Mesodermal cell (in vitro differentiated cells): ENCODE results near the gene EFNA3.

ENCODE experiments used
- H3K27ac ChIP-seq: 2 replicates; pipeline ENCODE4 v1.7.0; 2013; ENCODE audit warnings: mild to moderate bottlenecking, low read depth, low read length, moderate library complexity; ENCODE audit not compliant: severe bottlenecking
- H3K36me3 ChIP-seq: 2 replicates; pipeline ENCODE4 v1.7.1; 2013; ENCODE audit warnings: mild to moderate bottlenecking, low read length, moderate library complexity; ENCODE audit not compliant: control insufficient read depth, insufficient read depth
- H3K4me1 ChIP-seq: one replicate; pipeline ENCODE4 v1.7.1; 2013; ENCODE audit warnings: mild to moderate bottlenecking, low read length; ENCODE audit not compliant: insufficient read depth, control insufficient read depth, poor library complexity, severe bottlenecking
- H3K4me3 ChIP-seq: 2 replicates; pipeline ENCODE4 v1.7.0; 2013; ENCODE audit warnings: low read length, control low read depth, mild to moderate bottlenecking; ENCODE audit not compliant: insufficient read depth, poor library complexity, severe bottlenecking; ENCODE audit errors: extremely low read depth
- H3K9me3 ChIP-seq: 2 replicates; pipeline ENCODE4 v1.7.1; 2013; ENCODE audit warnings: mild to moderate bottlenecking, low read length, moderate library complexity; ENCODE audit not compliant: control insufficient read depth
- WGBS, 2 experiments: methylation state at CpG; one replicate each; pipeline ENCODE4 v1.1.5; 2013; ENCODE audit warnings: missing lambda C conversion rate in 2 of 2; ENCODE audit not compliant: insufficient coverage in 2 of 2; 5-methylcytosine and 5-hydroxymethylcytosine counted together

Gene EFNA3

DNA sequence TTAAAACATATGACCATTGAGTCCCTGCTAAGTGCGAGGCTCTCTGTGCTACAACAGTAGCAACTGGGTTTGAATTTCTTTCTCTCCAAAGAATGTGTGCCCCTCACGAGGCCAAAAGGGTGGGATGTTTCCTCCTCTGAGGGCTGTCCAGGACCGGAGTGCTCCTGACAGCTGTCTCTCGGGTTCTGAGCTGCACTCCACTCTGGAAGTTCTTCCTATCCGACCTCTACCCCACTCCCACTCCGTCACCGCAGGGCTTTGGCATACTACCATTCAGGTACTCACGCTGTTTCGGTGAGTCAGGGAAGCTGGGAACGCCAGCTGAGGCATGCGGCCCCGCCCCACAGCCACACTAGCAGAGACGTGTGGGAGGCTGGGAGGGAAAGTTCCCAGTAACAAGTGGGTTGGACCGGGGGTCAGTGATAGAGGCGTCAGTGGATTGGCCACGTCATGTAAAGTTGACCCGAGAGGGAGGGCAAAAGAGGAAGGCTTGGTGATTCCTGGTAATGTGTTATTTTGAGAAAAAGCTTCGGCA lies 56.3 kb downstream of the EFNA3 start:
- Histone ChIP-seq H3K27ac (peak overlapping the region; percentile 97), H3K4me1 (peaks cover 20% of the 10 kb centered on the region)
- 9 to 12% methylated on average over 13 to 16 of the region's 18 CpGs for WGBS, 2 experiments

DNA sequence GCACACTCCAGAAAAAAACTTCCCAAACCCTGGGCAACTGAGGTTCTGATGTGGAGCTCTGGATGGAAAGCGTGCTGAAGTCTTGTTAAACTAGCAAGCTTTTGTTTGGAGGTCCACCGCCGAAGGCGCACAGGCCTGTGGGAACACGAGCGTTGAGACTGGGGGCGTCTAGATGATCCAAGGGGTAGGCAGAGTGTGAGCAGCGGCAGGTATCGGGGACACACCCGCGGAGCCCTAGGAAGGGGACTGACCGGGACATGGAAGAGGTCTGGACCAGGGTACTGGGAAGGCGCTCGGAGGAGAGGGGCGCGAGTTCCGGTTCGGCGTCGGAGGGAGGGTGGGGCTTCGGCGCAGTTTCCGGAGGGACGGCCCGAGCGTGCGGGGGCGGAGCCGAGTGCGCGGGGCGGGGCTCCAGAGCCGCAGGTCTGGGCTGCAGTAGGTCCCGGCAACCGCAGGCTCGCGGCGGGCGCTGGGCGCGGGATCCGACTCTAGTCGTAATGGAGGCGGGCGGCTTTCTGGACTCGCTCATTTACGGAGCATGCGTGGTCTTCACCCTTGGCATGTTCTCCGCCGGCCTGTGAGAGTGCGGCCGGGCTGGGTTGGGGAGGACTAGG lies 56.9 kb downstream of the EFNA3 start, which contains the start of gene SLC50A1:
Gene SLC50A1, plus strand, starts transcription at position 438 of the 614 bp plus-strand sequence. Its CDS starts 60 bp downstream, at position 498.
- Histone ChIP-seq H3K9me3 (no peaks in the 10 kb centered on the region), H3K4me1 (peaks cover 14% of the 10 kb centered on the region), H3K36me3 (peaks cover 49% of the 10 kb centered on the region), H3K27ac (peak within 1 kb of the TSS; percentile 97), H3K4me3 (peak within 1 kb of the TSS; percentile 76)
- WGBS, 2 experiments = 0% methylated on average over 50 to 52 of the region's 52 CpGs

More for the DNA sequence above, 56.3 kb downstream of the EFNA3 start:
- H3K9me3 ChIP-seq = no peaks in the 10 kb centered on the region
- peaks cover 49% of the 10 kb centered on the region for H3K36me3 ChIP-seq
- peak overlapping the region; percentile 76 for H3K4me3 ChIP-seq

DNA sequence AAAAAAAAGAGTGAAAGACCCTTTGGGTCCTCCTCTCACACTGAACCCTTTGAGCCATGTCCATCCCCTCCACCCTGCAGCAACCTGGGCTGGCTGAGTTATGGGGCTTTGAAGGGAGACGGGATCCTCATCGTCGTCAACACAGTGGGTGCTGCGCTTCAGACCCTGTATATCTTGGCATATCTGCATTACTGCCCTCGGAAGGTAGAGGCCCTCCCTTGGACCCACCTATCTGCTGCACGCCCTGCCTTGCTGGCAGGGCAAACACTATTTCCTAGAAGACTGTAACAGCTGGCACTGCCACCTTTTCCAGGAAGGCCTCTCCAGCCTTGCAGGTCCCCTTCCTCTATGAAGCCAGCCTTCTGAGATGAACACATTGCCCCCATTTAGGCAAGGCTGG lies 58.1 kb downstream of the EFNA3 start:
- peak overlapping the region; percentile 76 for H3K4me3 ChIP-seq
- H3K27ac ChIP-seq = no peak overlapping the region
- H3K4me1 ChIP-seq = peaks cover 12% of the 10 kb centered on the region
- no peaks in the 10 kb centered on the region for H3K9me3 ChIP-seq
- 67 to 68% methylated on average over 6 of the region's 6 CpGs for WGBS, 2 experiments
- peaks cover 38% of the 10 kb centered on the region for H3K36me3 ChIP-seq
